GM21717 (cell line): ENCODE results near the gene BUB1.
"Not testable (repeated sequence)": the region's sequence is repeated elsewhere in the genome, so short reads cannot be mapped to it uniquely, and the experiment has no call there.

Experiments
- ATAC-seq: cut with Tn5 transposase; IDR thresholded peaks from one replicate; pipeline ENCODE4 v1.9.1; 2021; ENCODE audit warnings: mild to moderate bottlenecking, moderate library complexity; ENCODE audit not compliant: unreplicated experiment

BUB1 gene

GRCh38 chr2:110659248-110659647 is 18.6 kb downstream of the BUB1 start:
- ATAC-seq: no peak

- ATAC-seq: no peak
These were observed 20.0 kb downstream of the BUB1 start for GRCh38 chr2:110657724-110658305.

- no peak for ATAC-seq
These were observed 22.2 kb downstream of the BUB1 start for GRCh38 chr2:110655701-110656100.

- ATAC-seq: no peak
These were observed 24.0 kb downstream of the BUB1 start for GRCh38 chr2:110653861-110654260.

- ATAC-seq: no peak
These were observed 27.5 kb downstream of the BUB1 start for GRCh38 chr2:110650346-110650745.

- ATAC-seq: no peak
These were observed 30.1 kb downstream of the BUB1 start for GRCh38 chr2:110647777-110648176.

DNA sequence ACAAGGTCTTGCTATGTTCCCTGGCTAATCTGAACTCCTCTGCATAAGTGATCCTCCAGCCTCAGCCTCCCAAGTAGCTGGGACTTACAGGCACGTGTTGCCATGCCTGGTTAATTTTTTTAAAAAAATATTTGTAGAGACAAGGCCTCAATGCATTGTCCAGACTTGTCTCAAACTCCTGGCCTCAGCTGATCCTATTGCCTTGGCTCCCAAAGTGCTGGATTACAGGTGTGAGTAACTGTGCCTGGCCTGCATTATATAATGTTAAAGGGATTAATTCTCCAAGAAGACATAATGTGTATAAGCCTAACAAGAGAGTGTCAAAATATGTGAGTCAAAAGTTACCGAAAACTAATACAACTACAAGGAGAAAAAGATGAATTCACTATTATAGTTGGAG is 32.2 kb downstream of the BUB1 start:
- ATAC-seq: no peak

DNA sequence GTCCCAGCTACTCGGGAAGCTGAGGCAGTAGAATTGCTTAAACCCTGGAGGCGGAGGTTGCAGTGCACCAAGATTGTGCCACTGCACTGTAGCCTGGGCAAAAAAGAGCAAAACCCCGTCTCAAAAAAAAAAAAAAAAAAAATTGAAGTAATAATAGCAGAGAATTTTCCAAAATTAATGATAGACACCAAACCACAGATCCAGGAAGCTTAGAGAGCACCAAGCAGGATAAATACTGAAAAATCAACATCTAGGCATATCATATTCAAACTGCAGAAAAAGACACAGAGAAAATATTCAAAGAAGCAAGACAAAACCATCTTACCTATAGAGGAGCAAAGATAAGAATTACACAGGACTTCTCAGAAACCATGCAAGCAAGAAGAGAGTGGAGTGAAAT is 33.5 kb downstream of the BUB1 start:
- ATAC-seq: no peak

DNA sequence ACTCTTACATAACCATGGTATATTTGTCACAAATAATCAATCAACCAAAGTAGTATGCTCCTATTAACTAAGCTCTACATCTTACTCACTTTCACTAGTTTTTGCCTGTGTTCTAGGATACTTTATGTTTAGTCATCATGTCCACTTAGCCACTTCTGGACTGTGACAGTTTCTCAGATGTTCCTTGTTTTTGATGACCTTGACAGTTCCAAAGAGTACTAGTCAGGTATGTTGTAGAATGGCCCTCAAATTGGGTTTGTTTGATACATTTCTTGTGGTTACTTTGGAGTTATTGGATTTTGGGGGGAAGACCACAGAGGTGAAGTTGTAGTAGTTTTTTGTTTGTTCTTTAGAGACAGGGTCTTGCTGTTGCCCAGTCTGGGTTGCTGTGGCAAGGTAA is 35.5 kb downstream of the BUB1 start:
- ATAC-seq: no peak

DNA sequence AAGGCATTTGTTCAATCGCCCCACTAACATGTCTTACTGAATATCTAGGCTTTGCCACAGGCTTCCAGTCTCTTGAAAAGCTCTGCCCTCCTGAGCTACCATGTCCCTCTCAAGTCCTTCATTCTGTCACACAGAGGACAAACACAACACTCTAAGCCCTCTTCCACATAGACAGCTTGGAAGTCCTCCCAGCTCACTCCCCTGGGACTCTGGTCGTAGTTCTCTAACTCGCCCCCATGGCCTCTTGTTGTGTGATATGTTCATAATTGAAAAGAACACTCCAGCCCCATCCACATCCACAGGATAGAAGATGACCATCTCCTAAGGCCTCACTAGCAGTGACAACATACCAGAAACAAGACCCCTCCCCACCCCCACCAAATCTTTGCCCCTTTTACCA is 37.9 kb downstream of the BUB1 start:
- no peak for ATAC-seq

GRCh38 chr2:110638952-110639695 is 38.7 kb downstream of the BUB1 start:
- no peak for ATAC-seq

- no peak for ATAC-seq
These were observed 39.9 kb downstream of the BUB1 start for GRCh38 chr2:110638004-110638403.

GRCh38 chr2:110637093-110637492 is 40.8 kb downstream of the BUB1 start:
- no peak for ATAC-seq

- not testable (repeated sequence) for ATAC-seq
These were observed 41.8 kb downstream of the BUB1 start for GRCh38 chr2:110635949-110636628.

DNA sequence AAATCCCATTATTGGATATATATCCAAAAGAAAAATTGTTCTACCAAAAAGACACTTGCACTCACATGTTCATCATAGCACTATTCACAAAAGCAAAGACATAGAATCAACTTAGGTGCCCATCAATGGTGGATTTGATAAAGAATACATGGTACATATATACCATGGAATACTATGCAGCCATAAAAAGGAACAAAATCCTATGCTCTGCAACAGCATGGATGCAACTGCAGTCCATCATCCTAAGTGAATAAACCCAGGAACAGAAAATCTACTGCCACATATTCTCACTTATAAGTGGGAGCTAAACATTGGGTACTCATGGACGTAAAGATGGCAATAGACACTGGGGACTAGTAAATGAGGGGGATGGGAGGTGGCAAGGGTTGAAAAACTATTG is 50.5 kb downstream of the BUB1 start:
- not testable (repeated sequence) for ATAC-seq

DNA sequence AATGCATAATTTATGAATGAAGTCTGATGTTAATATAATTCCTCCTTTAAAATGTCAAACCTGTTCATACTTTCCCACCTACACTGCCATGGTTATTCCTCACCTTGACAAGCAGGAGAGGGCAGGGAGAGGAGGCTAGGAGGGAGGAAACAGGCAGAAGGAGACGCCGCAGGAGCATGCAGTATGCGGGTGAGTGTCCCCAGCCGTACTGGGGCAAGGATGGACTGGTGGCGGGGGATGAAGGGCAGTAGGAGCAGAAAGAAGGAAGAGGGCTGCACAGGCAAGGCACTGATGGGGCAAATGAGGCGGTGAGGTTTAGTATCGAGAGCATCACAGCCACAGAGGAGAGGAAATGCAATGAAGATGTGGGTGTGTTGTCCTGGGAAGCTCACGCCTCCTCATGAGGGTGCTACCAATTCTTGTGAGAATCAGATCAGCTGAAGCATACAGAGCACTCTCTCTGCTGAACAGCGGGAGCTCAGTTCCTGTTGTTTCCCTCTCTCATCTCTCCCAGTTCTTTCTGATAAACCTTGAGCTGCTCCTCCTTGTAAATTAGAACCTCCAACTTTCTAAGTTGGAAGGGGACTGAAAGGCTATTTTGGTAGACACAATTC is 58.4 kb downstream of the BUB1 start:
- ATAC-seq: not testable (repeated sequence)

DNA sequence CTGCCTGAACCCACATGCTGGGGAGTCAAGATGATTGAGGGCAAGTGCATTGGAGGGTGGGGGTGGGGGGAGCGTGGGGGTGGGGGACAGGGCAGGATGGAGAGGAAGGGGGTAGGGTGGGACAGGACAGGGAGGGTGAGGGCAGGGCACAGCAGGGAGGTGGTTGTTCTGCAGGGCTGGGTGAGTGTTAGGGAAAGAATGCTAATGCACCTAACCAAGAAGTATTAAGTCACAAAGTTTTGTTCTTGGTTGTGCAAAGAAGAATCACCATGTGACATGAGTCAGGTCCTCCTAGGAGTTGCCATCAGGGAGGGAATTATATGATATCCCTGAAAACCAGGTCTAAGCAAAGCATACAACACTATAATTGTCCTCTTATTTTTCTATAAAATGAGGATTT is 63.9 kb downstream of the BUB1 start:
- not testable (repeated sequence) for ATAC-seq

DNA sequence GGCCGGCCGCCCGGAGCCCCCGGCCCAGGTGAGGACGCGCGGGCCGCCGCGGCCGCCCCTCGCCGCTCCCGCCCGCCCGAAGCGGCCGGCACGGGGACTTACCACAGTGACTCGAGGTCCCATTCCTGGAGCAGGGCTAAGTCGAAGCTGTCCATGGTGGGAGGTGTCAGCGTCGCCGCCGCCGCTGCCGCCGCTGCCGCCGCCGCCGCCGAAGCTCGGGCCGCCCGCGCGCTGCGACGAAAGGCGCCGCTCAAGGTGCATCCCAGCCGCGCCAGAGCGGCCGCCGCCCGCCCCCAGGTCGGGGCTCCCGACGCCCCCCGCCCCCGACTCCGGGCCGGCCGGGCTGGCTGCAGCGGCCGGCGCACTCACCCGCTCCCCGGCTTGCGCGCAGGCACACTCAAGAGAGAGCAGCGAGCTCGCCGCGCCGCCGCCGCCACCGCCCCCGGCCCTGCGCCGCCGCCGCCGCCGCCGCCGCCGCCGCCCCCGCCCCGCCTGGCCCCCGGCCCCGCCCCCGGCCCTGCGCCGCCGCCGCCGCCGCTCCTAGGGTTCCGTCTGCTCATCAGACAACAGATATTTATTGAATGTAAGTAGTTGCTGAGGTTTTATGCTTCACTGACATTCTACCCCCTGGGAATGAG is 67.1 kb downstream of the BUB1 start:
- not testable (repeated sequence) for ATAC-seq

DNA sequence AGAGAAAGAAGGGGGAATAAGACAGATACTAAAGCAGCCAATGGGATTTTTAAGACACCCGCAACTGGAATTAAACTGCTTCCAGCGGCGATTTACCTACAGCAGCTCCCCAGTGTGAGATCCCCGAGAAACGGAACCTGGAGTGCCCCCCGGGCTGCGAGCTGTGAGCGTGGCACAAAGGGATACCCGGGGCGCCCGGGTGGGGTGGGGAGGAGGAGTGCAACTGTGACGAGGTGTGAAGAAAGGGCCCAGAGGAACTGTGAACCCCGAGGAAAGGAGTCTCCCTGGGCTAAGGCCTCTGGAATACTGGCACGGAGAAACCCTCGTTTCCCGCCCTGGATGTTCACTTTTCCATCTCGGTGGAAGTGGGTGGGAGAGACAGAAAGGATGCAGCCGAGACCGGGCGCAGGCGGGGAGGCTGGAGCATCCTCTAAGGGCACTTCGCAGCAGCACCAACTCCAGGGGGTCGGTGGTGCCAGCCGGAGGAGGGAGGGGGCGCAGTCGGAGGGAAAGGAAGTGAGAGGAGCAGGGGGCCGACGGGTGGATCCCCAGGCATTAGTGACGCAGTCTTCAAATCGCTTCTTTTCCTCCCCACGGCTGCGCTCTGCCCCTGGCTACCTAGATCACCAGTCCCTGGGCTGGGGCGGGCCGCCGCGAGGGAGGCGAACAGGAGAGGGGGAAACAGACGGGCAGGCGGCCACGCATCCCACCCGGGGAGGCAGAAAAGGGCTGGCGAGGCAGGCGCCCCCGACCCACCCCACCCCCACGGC is 67.8 kb downstream of the BUB1 start:
- ATAC-seq: not testable (repeated sequence)

DNA sequence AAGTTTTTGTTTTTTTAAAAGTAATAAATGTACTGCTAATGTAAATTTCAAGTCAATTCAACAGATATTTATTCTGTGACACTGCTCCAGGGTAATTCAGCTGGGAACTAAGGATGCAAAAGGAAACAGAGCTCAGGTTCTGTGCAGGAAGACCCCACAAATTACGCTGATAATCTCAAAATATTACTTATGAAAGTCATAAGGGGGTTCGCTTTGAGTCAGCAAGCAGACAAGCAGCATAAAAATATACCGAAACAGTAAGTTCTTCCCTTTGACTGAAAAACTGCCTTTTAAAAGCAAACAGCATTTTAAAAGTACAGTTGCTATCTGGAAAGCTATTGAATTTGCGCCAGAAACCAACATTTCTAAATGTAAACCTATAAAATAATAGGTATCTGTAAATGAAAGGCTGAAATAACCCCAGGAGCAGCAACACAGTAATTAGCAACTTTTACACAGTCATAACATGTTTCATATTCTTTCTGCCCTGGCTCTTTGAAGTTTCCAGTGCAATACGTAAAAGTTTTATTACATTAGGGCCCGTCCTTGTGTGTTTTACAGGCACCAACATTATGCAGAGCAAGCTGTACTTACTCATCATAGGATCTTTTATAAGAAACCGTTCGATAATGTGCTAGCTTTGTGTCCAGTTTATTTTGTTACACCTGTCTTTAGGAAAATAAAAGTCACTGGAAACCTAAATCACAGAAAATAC is 68.9 kb downstream of the BUB1 start:
- ATAC-seq: not testable (repeated sequence)
